GM18909 (cell line): ENCODE results near the gene CERT1.
"Not testable (repeated sequence)": the region's sequence is repeated elsewhere in the genome, so short reads cannot be mapped to it uniquely, and the experiment has no call there.

Source experiments
- ATAC-seq: cut with Tn5 transposase; IDR thresholded peaks from one replicate; pipeline ENCODE4 v1.9.1; 2021; ENCODE audit warnings: mild to moderate bottlenecking; ENCODE audit not compliant: unreplicated experiment, poor library complexity

The CERT1 gene

DNA sequence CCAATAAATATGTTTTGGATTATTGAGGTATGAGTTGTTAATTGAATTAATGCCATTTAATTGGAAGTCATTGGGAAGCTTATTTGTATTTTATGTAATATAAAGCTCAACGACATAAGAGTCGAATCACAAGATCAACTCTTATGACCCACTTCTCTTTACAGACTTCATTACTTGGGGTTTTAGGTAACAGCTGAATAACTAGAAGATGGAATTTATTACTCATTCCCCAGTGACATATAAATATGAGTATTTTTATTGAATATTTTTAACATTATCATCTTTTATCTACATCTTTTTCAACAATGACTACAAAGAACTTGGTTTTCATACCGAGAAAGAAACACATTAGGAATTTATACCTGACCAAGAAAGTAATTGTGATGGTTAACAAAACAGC, 153.3 kb downstream of the CERT1 start:
- no peak for ATAC-seq

DNA sequence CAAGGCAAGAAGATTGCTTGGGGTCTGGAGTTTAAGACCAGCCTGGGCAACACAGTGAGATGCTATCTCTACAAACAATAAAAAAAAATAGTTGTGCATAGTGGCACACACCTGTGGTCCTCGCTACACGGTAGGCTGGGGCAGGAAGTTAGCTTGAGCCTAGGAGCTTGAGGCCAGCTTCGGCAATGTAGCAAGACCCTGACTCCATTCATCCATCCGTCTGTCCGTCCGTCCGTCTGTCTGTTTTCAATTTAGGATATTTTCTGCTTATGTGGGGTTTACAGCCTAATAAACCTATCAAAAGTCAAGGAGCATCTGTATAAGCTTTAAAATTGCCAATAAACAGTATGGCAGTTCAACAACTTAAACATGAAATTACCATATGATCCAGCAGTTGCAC, 154.7 kb downstream of the CERT1 start:
- no peak for ATAC-seq

GRCh38 chr5:75355236-75355635, 156.2 kb downstream of the CERT1 start:
- ATAC-seq, result no peak

GRCh38 chr5:75351139-75351926, 160.1 kb downstream of the CERT1 start:
- no peak for ATAC-seq

- no peak for ATAC-seq
These were observed 161.8 kb downstream of the CERT1 start for GRCh38 chr5:75349663-75350062.

DNA sequence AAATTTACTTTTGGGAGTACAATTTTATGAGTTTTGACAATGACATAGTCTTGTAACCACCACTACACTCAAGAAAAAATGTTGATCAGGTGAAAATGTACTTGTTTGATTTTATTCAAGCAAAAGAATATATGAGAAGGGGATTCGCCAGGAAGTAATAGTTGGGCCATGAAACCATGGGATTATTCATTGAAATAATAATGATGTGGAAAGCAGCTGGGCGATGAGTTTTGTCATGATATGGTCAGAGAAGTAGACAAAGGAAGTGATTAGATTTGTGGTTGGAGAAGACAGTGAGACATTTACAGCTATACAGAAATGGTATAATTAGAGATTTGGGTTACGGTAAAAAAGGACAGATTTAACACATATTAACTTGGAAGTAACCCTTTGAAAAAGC, 163.2 kb downstream of the CERT1 start:
- no peak for ATAC-seq

- no peak for ATAC-seq
These were observed 168.6 kb downstream of the CERT1 start for GRCh38 chr5:75342836-75343235.

- no peak for ATAC-seq
These were observed 169.5 kb downstream of the CERT1 start for GRCh38 chr5:75341934-75342333.

GRCh38 chr5:75340714-75341478, 170.5 kb downstream of the CERT1 start:
- ATAC-seq, result no peak

DNA sequence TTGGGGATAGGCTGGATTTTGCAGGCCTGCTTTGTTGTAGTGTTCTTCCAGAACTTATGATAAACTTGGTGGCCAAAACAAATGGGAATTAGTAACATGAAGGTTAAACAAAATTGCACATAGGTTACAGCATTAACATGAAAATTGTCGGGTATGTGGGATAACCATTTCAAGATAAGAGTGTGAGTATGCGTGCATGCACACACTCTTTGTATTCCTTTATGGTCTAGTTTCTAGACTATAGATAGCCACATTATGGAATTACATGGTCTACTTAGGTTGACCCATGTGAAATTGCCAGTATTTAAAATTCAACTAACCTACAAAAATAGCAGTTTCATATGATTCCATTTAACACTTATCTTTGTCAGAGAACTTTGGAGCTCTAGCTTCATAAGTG, 173.0 kb downstream of the CERT1 start:
- ATAC-seq, result no peak

DNA sequence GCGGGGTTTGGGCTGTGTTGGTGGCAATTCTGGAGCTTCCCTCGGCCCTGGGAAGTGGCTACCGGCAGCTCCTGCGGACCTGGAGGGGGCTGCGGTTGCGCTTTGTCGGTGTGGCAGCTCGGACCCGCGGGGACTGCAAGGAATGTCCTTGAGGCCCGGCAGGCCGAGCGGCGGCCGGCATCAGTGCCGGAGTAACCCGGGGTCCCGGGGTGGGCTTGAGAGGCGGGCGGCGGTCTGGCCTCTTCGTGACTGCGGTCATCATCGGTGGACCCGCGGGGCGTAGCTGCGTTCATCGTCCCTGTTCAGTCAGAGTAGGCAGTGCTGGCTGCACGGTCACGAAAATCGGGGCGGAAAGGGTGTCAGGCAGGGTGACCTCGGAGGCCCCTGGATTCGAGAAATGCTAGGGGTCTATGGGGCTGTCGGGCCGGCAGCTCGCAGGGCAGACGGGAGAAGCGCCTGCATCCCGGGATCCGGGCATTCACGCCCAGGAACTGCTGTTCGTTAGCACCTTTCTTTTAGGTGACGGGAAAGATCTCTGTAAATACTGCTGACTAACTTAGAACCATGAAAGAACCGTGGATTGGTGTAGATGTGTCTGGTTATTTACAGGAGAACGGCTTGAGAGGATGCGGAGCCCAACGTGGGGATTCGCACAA, 173.9 kb downstream of the CERT1 start:
- ATAC-seq, result peak; percentile 4

- peak; percentile 99 for ATAC-seq
These were observed 174.7 kb downstream of the CERT1 start, which contains the start of gene HMGCR for GRCh38 chr5:75336615-75337336. TSS of gene HMGCR (plus strand) at chr5:75337220. CDS start at chr5:75342606, 5,386 bp downstream.

DNA sequence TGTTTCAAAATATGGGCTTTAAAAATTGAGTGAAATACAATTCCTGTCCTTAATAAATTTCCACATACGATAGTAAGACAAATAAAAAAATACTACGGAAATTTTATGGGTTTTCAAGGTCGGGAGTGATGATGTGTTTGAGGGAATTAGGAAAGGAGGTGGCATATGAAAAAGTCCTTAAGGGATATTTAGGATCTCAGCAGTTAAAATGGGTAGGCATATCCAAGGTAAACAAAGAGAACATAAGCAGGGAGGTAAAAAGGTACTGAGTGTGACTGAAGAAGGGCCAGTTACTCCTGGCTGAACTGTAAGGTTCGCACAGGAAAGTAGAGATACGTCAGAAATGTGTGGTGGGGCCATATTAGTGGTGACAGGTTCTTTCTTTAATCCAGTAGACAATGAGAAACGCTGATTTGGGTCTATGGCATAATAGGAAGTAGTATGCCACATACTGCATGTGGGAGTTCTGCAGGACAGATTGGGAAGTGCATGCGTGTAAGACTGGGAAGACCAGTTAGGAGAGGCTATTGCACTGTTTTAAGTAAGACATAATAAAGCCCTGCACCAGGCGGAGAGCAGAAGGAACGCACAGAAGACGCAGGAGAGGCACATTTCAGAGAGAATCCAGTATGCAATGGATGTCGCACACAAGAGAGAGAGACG, 175.3 kb downstream of the CERT1 start:
- ATAC-seq, result peak; percentile 1

GRCh38 chr5:75335486-75335885, 175.9 kb downstream of the CERT1 start:
- no peak for ATAC-seq

- ATAC-seq, result not testable (repeated sequence)
These were observed 177.0 kb downstream of the CERT1 start for GRCh38 chr5:75334413-75334812.

DNA sequence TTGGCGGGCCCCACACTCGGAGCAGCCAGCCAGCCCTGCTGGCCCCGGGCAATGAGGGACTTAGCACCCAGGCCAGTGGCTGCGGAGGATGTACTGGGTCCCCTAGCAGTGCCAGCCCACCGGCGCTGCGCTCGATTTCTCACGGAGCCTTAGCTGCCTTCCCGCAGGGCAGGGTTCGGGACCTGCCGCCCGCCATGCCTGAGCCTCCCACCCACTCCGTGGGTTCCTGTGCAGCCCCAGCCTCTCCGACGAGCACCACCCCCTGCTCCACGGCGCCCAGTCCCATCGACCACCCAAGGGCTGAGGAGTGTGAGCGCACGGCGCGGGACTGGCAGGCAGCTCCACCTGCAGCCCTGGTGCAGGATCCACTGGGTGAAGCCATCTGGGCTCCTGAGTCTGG, 177.7 kb downstream of the CERT1 start:
- ATAC-seq, result not testable (repeated sequence)

DNA sequence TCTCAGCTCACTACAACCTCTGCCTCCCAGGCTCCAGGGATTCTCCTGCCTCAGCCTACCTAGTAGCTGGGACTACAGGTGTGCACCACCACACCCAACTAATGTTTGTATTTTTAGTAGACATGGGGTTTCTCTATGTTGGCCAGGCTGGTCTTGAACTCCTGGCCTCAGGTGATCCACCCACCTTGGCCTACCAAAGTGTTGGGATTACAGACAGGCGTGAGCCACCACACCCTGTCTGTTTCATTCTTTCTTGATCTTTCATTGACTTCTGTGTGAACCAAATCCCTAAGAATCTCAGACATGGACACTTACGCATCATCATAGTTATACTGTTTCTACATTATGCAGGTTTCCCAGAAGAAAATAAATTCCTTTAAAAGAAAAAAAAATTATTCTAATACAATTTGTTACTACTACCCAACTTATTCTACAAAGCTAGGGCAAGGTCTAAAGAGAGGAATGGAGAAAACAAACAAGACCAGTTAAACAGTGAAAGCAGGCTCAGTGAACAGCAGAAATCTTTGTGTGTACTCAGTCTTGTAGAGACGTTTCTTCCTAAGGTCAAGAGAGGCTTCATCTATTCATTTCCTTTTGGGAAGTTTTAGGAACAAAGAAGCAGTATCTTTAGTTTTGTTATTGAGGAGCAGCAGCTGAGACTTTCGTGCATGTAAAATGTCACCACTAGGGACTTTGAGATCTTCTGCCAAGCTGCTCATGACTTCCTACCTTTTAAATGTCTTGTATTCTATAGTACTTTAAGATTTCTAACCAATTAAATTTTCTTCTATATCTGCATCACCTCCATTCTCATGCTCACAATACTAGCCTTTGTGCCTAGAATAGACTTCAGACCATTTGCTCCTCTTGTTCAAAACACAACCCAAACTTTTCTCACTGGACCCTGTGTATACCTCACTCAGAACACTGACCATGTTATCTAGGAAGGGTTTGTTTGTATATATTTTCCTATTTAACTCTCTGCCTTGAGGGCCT, 180.0 kb downstream of the CERT1 start:
- no peak for ATAC-seq

- ATAC-seq, result no peak
These were observed 181.0 kb downstream of the CERT1 start for GRCh38 chr5:75330404-75330803.
